Nephron progenitor cell (in vitro differentiated cells): Measurements from ENCODE around the gene RAB3IP.

Experiments
- DNase-seq: peaks from one replicate; pipeline ENCODE4 v3.0.0; 2021
- H3K27ac Mint-ChIP-seq: 2 replicates; pipeline ENCODE4 v1.8.0; 2021; ENCODE audit warnings: mild to moderate bottlenecking, moderate library complexity, mixed read lengths
- H3K27me3 Mint-ChIP-seq: 2 replicates; pipeline ENCODE4 v1.8.0; 2021; ENCODE audit warnings: mild to moderate bottlenecking, low read depth, mixed read lengths; ENCODE audit not compliant: poor library complexity
- H3K36me3 Mint-ChIP-seq: 2 replicates; pipeline ENCODE4 v1.8.0; 2021; ENCODE audit warnings: low read depth, mixed read lengths
- H3K4me1 Mint-ChIP-seq: 2 replicates; pipeline ENCODE4 v1.8.0; 2021; ENCODE audit warnings: mixed read lengths
- H3K4me3 Mint-ChIP-seq: 2 replicates; pipeline ENCODE4 v1.8.0; 2021; ENCODE audit warnings: mild to moderate bottlenecking, moderate library complexity, mixed read lengths
- H3K9me3 Mint-ChIP-seq: 2 replicates; pipeline ENCODE4 v1.8.0; 2021; ENCODE audit warnings: mild to moderate bottlenecking, moderate library complexity, mixed read lengths
- TF ChIP-seq, protein P1 (sequence below): fragments of 200-600 bp; sonication (generic); IDR thresholded peaks from 2 replicates; pipeline ENCODE4 v1.5.0; 2021; ENCODE audit warnings: antibody characterized with exemption

Gene RAB3IP

DNA sequence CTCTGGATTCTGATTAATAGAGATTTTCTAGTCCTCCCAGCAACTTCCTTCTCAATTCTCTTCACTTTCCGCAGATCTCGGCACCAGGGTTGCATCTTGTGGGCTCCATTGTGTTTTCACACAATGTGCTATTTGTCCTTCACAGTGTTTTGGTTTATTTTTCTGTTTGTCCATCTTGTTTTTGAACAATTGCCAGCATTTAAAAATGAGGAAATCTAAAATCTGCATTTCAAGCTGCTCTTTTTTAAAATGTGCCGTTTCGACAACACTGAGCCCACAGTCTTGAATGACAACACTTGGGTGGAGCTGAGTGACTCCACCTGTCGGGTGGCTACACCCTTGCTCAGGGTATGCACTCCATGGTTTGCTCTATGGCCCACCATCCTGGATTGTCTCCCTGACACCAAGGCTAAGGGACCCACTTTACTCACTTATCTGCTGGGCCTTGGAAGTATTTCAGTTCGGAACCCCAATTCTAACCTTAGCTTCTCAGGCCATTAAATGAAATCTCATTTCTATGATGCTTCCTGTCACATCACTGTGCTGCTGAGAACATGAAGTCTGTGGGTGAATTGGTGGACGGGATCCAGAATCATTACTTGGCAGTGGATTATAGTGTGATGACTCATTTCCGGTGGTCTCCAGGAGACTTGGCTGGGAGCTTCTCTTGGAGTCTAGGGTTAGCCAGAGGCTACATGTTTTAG, 82.9 kb downstream of the RAB3IP start:
- H3K27ac Mint-ChIP-seq = no peak overlapping the region

DNA sequence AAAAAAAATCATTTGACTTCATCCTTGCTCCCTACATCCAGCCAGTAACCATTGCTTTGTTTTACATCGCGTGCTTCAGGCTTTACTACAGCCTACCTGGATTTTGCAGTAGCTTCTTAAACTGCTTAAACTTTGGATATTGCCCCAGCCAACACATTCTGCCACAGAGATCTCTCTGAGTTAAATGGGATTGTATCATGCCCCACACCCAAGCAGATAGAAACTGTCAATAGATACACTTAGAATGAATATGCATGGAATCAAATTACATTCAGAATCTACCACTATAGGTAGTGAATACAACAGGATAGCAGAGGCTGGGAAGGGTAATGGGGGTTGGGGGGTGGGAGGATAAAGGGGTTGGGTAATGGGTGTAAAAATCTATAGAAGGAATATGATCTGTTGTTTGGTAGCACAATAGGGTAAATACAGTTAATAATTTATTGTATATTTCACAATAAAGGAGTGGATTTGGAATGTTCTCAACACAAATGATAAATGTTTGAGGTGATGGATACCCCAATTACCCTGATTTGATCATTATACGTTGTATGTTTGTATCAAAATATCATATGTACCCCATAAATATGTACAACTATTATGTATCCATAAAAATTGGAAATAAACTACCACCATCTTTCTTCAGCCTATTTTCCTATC, 83.7 kb downstream of the RAB3IP start:
- no peaks in the 10 kb centered on the region for H3K9me3 Mint-ChIP-seq

More for the DNA sequence above, 82.9 kb downstream of the RAB3IP start:
- H3K4me1 Mint-ChIP-seq = no peaks in the 10 kb centered on the region
- no peaks in the 10 kb centered on the region for H3K27me3 Mint-ChIP-seq
- TF ChIP-seq, protein P1, sequence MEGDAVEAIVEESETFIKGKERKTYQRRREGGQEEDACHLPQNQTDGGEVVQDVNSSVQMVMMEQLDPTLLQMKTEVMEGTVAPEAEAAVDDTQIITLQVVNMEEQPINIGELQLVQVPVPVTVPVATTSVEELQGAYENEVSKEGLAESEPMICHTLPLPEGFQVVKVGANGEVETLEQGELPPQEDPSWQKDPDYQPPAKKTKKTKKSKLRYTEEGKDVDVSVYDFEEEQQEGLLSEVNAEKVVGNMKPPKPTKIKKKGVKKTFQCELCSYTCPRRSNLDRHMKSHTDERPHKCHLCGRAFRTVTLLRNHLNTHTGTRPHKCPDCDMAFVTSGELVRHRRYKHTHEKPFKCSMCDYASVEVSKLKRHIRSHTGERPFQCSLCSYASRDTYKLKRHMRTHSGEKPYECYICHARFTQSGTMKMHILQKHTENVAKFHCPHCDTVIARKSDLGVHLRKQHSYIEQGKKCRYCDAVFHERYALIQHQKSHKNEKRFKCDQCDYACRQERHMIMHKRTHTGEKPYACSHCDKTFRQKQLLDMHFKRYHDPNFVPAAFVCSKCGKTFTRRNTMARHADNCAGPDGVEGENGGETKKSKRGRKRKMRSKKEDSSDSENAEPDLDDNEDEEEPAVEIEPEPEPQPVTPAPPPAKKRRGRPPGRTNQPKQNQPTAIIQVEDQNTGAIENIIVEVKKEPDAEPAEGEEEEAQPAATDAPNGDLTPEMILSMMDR = no peak
- no peak for DNase-seq
- no peak overlapping the region for H3K4me3 Mint-ChIP-seq
- no peaks in the 10 kb centered on the region for H3K36me3 Mint-ChIP-seq
- no peaks in the 10 kb centered on the region for H3K9me3 Mint-ChIP-seq

DNA sequence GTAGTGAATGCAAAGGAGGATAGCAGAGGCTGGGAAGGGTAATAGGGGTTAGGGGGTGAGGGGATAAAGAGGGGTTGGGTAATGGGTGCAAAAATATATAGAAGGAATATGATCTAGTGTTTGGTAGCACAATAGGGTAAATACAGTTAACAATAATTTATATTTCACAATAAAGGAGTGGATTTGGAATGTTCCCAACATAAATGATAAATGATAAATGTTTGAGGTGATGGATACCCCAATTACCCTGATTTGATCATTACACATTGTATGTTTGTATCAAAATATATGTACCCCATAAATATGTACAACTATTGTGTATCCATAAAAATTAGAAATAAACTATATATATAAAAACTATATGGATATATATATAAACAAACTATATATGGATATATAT, 85.4 kb downstream of the RAB3IP start:
- DNase-seq = no peak
- no peaks in the 10 kb centered on the region for H3K9me3 Mint-ChIP-seq
- TF ChIP-seq, protein P1 = no peak
- H3K4me1 Mint-ChIP-seq = no peaks in the 10 kb centered on the region
- no peak overlapping the region for H3K4me3 Mint-ChIP-seq
- no peaks in the 10 kb centered on the region for H3K36me3 Mint-ChIP-seq
- peaks cover 2% of the 10 kb centered on the region for H3K27me3 Mint-ChIP-seq
- H3K27ac Mint-ChIP-seq = no peak overlapping the region

More for the DNA sequence above, 83.7 kb downstream of the RAB3IP start:
- Mint-ChIP-seq H3K4me3 (no peak overlapping the region), H3K4me1 (no peaks in the 10 kb centered on the region), H3K36me3 (no peaks in the 10 kb centered on the region), H3K27me3 (no peaks in the 10 kb centered on the region), H3K27ac (no peak overlapping the region)
- TF ChIP-seq, protein P1 = no peak
- DNase-seq = no peak

DNA sequence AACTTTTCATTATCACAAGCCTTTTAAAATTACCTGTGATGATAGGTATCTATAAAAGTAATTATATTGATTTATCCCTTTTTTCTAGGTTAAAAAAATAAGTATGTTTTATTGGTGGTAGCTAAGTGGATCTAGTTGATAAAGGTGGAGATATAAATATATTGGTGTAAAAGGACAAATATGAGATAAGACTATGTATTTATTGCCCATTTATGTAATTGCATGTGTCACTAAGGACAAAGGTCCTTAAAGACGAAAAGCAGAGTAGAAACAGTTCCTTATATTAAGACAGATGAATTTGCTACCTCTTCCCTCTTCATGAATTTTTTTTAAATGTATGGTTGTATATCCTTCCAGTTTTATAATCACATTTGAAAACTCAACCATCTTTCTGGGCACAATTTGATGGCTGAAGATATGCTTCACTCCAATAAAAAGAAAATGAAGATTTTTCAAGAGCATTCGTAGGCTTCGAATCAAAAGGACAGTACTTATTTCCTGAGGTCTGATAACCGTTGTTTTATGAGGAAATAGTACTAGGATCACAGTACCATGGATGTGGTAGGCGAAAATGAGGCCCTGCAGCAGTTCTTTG, 86.4 kb downstream of the RAB3IP start, which contains the start of gene MYRFL:
TSS of gene MYRFL (plus strand) at position 262 of the 595 bp plus-strand sequence. CDS start at position 553, 291 bp downstream.
- peaks cover 6% of the 10 kb centered on the region for H3K27me3 Mint-ChIP-seq
- H3K9me3 Mint-ChIP-seq = no peaks in the 10 kb centered on the region
- no peaks in the 10 kb centered on the region for H3K36me3 Mint-ChIP-seq
- TF ChIP-seq, protein P1 = no peak
- no peak for DNase-seq
- no peaks in the 10 kb centered on the region for H3K4me1 Mint-ChIP-seq
- no peak within 1 kb of the TSS for H3K4me3 Mint-ChIP-seq
- H3K27ac Mint-ChIP-seq = no peak within 1 kb of the TSS

DNA sequence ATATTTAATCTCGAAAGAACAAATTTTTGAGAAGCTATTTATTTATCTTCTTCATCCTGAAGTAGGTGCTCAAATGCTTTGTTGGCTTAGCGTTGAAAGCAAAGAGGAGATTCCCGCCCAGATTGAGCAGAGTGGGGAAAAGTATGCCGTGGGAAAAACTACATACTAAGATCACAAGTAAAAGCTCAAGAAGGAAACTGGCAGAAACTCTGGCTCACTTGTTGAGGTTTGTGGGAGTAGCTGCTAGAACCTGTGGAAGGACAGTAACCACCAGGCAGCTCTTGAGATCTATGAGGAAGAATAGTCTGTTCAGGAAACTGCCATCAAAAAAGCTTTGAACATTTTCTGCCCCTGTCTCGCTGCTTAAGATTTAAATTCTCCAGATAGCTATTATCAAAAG, 90.2 kb downstream of the RAB3IP start:
- Mint-ChIP-seq H3K27me3 (peaks cover 10% of the 10 kb centered on the region), H3K4me1 (no peaks in the 10 kb centered on the region), H3K9me3 (no peaks in the 10 kb centered on the region), H3K36me3 (no peaks in the 10 kb centered on the region), H3K4me3 (no peak overlapping the region), H3K27ac (no peak overlapping the region)
- DNase-seq = no peak
- TF ChIP-seq, protein P1 = no peak
